HG03342 (cell line): ENCODE results near the gene MOGAT3.

Experiments used
- ATAC-seq: cut with Tn5 transposase; IDR thresholded peaks from one replicate; pipeline ENCODE4 v1.9.1; 2021; ENCODE audit warnings: mild to moderate bottlenecking, moderate library complexity; ENCODE audit not compliant: unreplicated experiment

MOGAT3 gene

DNA sequence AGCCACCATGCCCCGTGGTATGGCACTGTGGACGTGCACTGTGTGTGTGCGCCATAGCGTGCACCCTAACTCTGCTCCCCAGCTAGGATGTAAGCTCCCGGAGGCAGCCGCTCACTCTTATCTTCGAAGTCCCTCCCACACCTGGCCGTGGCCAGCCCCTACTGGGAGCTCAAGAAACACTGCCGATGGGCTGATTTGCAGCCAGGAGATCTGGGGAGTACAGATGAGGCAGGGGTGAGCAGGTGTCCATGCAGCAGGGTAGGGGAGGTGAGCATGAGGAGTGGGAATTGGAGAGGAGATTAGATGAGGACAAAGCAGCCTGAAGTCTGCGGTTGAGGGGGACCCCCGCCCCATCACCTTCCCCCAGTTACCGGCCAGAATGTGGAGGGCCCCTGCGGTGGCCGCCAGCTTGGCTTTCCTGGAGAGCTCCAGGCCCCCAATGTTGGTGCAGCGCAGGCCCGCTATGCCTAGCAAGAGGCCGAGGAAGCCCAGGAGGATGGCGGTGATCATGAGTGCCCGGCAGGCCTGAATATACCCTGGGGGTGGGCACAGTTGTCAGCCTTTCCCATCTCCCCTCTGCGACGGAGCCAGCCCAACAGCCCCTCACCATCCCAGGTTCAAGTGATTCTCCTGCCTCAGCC lies 33.2 kb upstream of the MOGAT3 start:
- ATAC-seq, result no peak

GRCh38 chr7:101232141-101232850 lies 31.5 kb upstream of the MOGAT3 start:
- ATAC-seq, result no peak

GRCh38 chr7:101231644-101232043 lies 30.8 kb upstream of the MOGAT3 start:
- ATAC-seq, result no peak

GRCh38 chr7:101226721-101227120 lies 25.9 kb upstream of the MOGAT3 start:
- ATAC-seq, result no peak

DNA sequence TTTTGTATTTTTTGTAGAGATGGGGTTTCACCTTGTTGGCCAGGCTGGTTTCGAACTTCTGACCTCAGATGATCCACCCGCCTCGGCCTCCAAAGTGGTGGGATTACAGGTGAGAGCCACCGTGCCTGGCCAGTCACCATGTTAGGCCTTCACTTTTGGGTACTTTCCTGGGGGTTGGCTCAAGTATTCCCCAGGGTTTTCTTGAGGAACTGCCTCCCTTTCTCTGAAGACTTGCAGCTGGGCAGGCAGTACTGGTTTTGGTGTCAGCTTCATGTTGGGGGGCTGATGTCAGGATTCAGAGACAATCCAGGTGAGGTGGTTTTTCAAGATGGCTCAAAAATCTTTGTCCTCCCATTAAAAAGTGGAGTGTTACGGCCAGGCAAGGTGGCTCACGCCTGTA lies 24.8 kb upstream of the MOGAT3 start:
- ATAC-seq, result no peak

DNA sequence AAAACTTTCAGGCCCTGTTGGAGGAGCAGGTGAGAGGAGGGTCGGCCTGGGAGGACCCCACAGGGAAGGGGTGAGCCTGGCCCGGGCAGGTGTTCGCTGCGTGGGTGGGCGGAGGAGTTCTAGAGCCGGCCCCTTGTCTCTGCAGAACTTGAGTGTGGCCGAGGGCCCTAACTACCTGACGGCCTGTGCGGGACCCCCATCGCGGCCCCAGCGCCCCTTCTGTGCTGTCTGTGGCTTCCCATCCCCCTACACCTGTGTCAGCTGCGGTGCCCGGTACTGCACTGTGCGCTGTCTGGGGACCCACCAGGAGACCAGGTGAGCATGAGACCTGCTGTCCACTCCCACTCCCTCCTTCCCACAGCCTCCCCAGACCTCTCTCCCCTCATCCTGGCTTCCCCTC lies 22.7 kb upstream of the MOGAT3 start:
- ATAC-seq, result no peak

DNA sequence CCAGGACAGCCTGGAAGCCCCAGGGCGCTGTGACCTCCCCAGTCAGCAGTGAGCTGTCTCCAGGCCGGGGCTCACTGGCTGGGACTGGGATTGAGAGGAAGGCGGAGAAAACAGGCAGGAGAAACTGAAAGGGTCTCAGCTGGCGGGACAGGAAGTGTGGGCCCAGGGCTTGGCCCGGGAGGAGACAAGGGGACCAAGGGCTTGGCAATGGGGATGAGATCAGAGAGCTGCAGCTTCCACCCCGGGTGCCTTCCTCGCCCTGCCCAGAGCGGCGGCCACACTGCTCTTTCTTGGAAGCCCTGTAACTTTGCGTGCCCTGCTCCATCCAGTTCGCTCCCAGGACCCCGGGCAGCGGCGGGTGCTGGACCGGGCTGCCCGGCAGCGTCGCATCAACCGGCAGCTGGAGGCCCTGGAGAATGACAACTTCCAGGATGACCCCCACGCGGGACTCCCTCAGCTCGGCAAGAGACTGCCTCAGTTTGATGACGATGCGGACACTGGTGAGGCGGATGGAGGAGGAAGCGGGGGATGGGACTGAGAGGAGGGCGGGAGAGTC lies 21.5 kb upstream of the MOGAT3 start:
- ATAC-seq, result no peak

DNA sequence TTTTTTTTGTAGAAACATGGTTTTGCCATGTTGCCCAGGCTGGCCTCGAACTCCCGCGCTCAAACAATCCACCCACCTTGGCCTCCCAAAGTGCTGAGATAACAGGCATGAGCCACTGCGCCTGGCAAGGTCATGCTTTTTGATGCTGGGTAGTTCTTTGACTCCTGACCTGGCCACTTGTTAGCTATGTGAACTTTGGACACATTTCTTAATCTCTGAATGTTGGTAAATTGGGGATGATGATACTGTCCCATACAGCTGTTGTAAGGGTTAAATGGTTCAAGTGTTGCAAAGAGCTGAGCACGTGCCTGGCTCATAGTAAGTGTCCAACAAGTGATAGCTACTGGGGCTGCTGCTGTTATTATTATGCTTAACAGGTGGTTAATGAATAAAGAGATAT lies 19.5 kb upstream of the MOGAT3 start:
- no peak for ATAC-seq

DNA sequence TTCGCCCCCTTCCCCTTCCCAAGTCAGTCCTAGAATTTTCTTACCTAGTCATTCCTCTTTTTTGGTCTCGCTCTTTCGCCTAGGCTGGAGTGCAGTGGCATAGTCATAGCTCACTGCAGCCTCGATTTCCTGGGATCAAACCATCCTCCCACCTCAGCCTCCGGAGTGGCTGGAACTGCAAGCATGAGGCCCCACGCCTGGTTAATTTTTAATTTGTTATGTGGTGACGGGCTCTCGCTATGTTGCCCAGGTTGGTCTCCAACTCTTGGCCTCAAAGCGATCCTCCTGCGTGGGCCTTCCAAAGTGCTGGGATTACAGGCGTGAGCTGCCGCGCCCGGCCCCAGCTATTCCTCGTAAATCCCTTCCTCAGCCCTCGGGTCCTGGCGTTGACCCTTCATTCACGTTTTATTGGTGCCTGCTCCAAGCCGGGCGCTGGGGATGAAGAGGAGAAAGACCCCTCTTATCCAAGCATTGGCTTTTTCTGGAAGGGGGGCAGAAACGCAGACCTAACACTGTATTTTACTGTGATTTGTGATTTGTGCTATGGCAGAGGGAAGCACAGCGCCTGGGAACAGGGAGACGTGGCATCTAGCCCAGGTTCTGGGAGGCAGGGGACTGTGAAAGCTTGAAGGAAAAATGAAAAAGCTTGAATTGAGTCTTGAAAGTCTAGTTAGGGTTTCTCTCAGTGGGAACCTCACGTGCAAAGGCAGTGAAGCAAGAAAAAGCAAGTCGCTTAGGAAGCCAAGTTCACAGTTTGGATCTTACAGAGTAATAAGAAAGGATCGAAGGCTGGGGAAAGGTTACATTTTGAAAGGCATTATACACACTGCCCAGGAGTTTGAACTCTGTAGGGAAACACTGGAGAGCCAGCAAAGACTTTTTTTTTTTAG lies 17.6 kb upstream of the MOGAT3 start:
- ATAC-seq, result peak; percentile 19

GRCh38 chr7:101217388-101218235 lies 16.8 kb upstream of the MOGAT3 start, which contains the start of the genes PLOD3 and ZNHIT1:
TSS of gene PLOD3 (minus strand) at chr7:101217581. CDS start at chr7:101217274, 307 bp downstream.
TSS of gene ZNHIT1 (plus strand) at chr7:101218165. CDS start at chr7:101218196, 31 bp downstream.
- ATAC-seq, result peak; percentile 69

- no peak for ATAC-seq
These were observed 16.1 kb upstream of the MOGAT3 start for GRCh38 chr7:101216860-101217387.

DNA sequence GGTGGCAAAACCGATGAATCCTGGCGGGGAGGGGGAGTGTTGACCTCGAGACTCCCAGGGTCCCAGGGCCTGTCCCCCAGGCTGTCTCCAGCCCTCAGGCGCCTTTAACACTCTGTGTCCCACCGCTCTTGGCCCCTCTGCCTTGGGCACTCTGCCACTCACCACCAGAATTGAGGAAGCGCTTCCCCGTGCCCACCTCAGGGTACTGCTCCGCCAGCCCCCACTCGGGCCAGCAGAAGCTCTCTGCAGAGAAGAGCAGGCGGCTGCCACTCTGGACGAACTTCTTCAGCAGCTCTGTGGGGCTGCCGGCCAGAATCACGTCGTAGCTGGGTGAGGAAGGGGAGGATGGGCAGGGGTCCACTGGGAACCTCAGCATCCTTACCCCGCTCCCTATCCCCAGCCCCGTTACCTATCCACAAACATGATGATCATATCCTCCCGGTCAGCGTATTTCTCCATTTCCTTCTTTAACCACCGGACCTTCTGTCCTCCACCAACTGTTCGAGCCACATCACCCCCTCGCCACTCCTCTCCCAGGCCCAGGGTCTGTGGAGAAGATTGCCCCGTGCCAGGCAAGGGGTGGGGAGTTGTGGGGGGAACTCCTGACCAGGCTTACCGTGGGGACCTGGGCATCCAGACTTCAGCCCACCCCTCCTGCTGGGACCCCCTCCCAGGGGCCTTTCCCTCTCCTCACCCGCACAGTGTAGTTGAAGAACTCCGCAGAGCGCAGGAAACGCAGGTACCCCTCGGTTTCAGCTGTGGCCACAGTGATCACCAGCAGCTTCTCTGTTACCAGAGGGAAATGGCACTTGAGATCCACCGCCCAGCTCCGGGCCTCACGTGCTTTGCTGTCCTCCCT lies 15.4 kb upstream of the MOGAT3 start:
- ATAC-seq, result no peak

DNA sequence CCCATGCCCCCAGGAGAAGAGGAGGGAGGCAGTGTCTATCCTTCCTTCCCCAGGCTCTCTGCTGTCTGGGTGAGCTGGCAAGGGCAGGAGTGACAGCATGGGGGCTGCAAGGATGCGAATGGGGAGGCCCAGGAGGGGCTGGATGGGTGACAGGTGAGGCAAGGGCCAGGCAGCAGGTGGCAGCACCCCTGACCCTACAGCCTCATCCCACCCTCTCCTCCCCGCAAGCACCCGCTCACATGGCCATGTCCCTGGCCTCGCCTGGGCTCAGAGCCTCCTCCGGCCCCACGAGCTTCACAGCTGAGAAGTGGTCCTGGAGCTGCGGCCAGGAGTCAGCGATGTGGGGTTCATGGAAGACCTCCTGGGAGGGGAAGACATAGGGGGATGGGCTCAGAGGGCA lies 11.2 kb upstream of the MOGAT3 start:
- ATAC-seq, result no peak

GRCh38 chr7:101211501-101211900 lies 10.7 kb upstream of the MOGAT3 start:
- no peak for ATAC-seq

DNA sequence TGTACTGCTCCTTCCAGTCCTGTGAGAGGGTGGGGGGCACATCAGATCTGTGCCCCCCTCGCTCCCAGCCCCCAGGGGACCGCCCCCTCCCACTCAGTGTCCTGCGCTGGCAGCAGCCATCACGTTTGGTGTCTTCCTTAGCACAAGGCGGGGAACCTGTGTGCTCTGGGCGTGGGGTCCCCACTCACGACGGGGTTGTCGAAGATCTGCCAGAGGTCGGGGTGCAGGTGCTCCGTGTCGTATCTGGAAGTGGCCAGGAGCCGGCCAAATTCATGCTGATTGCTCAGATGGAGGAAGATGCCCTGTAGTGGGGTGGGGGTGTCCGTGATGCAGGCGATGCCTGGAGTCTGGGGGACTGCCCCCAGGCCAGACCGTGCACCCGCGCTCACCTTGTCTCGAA lies 9.3 kb upstream of the MOGAT3 start:
- no peak for ATAC-seq

DNA sequence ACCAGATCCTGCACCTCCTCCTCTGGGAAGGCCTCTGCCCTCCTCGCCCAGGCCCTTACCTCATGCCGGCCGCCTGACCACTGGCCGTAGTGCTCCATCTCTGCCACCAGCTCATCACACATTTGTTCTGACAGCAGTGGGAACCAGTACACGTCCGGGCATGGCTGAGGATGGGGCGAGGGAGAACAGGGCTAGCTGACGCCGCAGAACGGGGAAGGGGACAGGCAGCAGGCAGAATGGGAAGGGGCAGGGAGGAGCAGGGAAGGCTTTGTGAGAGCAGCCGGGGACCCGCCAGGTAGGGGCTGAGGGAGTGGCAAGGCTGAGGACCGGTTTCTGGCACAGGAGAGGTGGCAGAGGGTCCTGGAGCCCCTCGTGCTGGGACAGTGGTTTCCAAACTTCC lies 8.0 kb upstream of the MOGAT3 start:
- no peak for ATAC-seq

GRCh38 chr7:101207459-101207858 lies 6.6 kb upstream of the MOGAT3 start:
- no peak for ATAC-seq

GRCh38 chr7:101206665-101207042 lies 5.8 kb upstream of the MOGAT3 start:
- ATAC-seq, result no peak
